Suppressor macrophage treated with lipopolysaccharide for 4 hours (primary cell): ENCODE data around the gene COQ10B.
"Not testable (repeated sequence)": the region's sequence is repeated elsewhere in the genome, so short reads cannot be mapped to it uniquely, and the experiment has no call there.

Experiments used
- DNase-seq: peaks from one replicate; pipeline ENCODE4 v3.0.0-alpha.2; 2020

COQ10B gene

DNA sequence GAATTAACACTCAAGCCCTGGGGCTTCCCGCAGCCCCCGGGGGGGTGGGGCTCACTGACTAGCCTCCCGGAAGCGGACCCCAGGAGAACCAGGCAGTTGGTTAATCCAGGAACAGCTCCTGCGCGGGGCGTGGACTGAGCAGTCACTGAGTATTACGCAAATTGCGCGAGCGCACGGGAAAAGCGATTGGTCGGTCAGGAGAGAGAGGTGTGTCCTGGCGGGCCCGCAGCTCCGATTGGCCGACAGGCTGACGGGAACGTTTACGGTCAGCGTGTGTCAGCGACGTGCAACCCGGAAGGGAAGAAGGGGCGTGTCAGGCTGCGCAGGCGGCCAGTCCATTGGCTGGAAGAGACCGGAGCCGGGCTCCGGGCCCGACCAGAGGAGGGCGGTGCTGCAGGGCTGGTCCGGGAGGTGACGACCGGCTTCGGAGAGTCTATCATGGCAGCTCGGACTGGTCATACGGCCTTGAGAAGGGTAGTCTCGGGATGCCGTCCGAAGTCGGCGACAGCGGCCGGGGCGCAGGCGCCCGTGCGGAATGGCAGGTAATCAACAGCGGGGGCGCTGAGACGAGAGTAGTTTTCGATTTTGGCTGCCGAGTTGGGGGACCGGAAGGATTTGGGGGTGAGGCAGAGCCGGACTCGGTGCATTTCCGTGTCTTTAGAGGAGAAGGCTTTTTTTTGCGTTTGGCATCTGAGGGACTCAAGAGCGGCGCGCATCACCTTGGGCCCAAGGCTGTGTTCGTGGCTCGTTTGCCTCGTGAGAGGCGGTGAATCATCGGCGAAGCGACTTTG is at the start of gene COQ10B:
Gene COQ10B (plus strand): TSS at position 430 of the 791 bp plus-strand sequence. CDS start 9 bp downstream, at position 439.
- DNase-seq: peak; percentile 100

DNA sequence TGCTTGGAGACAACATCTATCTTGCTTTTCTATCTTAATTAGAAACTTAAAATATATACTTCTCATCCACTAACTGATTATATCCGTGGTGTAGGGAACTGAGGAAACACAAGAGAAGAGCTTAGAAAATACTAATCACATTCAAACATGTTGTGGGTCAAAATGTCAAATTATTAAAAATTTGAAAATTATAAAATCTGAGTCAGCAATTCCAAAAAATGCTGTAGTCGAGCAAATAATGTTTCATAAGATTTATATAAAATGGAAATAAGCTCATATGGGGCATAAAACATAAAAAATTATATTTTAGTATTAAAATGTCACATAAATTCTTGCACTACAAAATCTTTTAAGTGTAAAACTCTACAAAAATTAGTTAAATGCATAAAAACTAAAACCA is 47.8 kb upstream of the COQ10B start:
- no peak for DNase-seq

DNA sequence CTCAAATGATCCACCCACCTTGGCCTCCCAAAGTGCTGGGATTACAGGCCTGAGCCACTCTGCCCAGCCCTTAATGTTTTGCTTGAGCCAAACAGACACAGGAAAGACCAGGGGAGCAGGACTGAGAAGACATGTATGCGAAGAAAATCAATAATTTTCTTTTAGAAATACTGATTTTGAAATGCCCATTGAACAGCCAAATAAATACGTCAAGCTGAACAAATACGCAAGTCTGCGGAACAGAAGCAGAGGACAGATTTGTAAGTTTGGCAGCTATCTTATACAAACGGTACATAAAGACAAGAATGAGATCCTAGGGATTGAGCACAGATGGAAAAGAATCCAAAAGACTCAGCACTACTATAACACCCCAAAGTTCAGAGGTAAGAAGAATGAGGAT is 39.3 kb upstream of the COQ10B start:
- DNase-seq: no peak

DNA sequence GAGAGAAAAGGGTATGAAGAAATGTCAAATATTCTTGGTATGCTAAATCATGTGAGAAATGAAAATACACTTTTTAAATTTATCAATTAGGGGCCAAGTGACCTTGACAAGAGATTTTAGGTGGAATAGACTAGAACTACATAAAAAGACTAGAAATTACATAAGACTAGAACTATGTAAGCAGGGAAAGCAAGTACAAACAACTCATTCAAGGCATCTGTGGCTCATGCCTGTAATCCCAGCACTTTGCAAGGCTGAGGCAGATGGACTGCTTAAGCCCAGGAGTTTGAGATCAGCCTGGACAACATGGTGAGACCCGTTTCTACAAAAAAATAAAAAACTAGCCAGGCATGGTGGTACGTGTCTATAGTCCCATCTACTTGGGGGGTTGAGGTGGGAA is 38.8 kb upstream of the COQ10B start:
- DNase-seq: no peak

DNA sequence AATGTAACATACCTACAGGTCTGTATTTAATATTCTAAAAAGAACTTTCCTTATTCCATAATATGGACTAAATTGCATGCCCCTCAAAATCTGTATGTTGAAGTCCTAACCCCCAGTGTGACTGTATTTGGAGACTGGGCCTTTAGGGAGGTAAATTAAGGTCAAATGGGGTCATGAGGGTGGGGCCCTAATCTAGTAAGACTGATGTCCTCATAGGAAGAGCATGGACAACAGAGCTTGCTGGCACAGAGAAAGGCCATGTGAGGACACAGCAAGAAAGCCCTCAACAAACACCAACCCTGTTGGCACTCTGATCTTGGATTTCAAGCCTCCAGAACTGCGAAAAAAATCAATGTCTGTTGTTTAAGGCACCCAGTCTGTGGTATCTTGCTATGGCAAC is 37.1 kb upstream of the COQ10B start:
- no peak for DNase-seq

DNA sequence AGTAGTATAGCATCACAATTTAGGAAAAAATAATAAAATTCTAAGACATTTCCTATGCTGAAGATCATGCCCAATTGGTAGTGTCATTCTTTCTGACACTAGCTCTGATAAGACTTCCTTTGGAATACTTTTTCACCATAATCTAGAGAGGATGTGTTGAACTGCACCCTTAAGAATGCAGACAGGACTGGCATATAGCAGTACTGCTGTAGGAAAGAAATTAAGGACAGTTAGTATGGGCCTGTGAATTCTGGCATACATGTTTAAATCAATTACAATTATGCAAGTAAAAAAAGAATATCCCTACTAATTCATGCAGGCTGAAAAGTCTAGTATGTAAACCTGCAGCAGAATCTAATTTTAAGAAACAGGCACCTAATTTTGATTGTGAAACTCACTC is 33.9 kb upstream of the COQ10B start:
- no peak for DNase-seq

DNA sequence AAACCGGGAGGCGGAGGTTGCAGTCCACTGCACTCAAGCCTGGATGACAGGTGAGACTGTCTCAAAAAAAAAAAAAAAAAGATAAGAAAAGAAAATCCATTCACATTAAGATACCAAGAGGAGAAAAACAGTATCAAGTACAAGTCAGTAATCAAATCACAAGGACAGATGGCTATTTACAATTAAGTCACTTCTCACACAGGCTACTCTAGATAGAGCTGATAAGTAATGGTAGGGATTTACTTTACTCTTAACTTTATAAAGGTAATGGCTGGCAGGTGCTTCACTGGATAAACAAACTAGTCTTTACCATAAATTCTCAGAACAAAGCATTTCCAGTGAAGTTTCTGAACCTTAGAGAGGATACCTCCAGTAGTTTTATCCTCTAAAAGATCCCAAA is 30.0 kb upstream of the COQ10B start:
- no peak for DNase-seq

DNA sequence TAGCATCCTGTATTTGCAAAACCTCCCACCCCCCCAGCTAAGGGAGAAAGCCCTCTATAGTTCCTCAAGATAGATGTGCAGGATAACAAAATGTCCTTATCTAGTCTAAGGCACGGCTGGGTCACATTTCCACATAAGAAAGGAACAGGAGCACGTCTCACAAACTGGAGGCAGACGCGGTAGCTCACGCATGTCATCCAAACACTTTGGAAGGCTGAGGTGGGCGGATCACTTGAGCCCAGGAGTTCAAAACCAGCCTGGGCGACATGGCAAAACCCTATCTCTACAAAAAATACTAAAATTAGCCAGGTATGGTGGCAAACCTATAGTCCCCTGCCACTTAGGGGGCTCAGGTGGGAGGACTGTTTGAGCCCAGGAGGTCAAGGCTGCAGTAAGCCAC is 27.8 kb upstream of the COQ10B start:
- no peak for DNase-seq

DNA sequence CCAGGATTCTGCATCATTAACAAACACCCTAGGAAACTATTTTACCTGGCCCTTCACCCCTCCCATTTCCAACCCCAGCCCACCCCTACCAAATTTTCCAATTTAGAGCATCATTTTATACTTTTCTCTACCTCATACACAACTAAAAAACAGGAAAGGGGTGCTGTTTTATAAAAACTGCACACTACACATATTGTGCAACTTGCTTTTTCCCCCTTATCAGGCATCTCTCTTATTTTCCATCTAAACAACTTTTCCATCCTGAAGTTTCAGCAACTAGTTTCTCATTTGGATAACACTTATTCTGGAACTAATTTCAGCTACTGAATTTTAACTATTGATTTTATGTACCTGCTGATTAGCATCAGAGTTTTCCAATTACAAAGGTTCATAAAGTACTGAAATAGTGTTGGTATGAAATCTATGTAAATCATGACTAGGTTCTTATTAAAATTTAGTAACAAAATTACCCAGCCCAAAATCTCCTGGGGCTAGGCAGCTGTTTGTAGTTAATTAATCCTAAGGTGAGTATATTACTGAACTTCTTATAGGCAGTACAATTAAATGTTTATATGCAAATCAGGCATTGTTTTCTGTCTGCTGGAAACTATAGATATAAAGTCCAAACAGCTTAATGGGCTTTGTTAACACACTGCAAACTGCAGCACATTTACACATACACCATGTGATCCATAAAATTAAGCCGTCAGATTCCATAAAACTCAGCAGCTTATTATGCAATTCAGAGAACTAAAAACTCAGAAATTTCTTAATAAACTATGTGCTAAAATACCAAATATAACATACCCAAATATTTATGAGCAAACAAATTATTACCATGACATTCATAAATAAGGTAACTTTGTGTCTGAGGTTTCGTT is 26.4 kb upstream of the COQ10B start:
- DNase-seq: peak; percentile 6

DNA sequence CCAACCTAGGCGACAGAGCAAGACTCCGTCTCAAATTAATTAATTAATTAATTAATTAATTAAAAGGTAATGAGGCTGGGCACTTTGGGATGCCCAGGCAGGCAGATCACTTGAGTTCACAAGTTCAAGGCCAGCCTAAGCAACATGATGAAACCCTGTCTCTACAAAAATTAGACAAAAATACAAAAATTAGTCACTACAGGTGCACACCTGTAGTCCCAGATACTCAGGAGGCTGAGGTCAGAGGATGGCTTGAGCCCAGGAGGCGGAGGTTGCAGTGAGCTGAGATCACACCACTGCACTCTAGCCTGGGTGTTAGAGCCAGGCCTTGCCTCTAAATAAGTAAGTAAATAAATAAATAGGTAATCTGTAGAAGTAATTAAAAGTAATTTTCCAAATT is 25.4 kb upstream of the COQ10B start:
- no peak for DNase-seq

DNA sequence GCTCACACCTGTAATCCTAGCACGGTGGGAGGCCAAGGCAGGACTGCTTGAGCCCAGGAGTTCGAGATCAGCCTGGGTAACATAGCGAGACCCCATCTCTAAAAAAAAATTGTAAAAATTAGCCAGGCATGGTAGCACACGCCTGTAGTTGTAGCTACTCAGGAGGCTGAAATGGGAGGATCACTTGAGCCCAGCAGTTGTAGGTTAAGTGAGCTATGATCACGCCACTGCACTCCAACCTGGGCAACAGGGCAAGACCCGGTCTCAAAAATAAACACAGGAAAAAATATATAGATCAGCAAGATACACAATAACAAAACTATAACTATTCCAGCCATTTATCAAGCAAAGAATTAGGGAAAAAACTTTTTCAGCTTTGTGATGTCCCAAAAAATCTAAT is 21.5 kb upstream of the COQ10B start:
- no peak for DNase-seq

DNA sequence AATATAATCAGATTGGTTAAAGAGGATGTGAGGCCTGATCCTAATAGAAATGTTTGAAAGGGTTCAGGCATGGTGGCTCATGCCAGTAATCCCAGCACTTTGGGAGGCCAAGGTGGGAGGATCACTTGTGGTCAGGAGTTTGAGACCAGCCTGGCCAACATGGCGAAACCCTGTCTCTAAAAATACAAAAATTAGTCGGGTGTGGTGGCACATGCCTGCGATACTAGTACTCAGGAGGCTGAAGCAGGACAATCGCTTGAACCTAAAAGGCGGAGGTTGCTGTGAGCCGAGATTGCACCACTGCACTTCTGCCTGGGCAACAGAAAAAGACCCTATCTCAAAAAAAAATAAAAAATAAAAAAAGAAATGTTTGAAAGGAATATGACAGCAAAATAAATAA is 20.8 kb upstream of the COQ10B start:
- DNase-seq: not testable (repeated sequence)

DNA sequence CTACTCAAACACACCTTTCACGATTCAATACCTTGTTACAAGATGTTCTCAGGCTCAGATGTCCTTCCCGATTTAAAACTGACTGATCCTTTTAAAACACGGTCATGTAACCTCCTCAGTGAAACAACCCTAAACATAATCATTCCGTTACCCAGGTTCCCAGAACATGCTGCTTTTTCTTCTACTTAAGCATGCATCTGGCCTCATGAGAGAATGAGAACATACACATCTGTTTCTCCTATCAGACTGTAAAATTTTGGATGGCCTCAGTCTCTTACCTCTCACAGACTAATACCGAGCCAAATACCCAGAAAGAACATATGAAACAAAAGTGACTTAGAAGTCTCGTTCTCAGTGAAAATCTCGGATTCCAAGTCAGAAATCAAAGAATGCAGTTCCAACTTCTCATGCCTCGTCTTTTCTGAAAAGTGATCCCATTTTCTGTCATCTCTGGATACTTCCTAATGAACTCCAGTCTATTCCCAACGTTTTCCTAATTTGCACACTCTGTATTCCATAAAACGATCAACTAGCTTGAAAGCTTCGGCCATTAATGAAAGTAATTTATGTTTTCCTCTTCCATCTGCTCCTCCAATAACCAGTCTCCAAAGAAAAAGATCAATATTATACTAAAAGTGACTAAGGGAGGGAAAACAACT is 19.4 kb upstream of the COQ10B start:
- DNase-seq: peak; percentile 16

DNA sequence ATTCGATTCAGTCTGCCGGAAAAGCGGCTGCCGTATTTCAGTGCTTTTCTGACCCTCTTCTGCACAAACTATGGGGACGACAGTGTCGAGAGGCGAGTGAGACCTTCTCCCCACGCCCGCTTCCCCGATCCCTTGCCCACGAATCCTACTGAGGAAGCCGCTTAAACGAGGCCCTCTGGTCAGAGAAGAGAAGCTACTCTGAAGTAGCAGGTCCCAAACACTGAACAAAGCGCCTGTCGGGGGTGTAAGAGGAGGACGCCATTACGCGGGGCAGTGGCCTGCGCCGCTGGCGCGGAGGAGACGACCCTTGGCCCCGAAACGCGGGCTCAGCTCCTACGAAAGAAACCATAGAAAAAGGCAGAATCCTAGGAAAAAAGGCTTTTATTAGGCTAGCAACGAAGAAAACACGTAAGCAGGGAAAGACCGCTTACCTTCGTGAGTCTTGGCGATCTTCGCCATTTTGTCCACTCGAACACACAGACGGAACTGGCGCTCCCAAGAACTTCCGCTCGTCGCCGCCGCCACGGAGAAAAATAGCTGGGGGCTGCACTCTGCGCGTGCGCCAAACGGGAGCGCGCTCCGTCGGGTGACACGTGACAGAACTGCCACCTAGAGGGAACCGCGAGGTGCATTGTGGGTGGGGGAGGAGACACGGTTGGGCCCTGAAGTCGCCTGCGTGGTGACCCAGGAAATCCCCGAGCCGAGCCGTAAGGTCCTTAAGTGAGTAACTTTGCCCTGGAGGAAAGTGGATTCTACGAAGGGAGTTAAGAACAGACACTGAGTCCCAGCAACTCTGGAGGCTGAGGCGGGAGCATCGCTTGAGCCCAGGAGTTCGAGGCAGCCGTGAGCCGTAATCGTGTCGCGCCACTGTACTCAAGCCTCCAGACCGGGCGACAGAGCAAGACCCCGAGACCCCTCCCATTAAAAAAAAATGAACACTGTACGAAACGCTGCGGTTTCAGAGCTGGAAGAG is 18.5 kb upstream of the COQ10B start, which contains the start of gene SF3B1:
Gene SF3B1 (minus strand): TSS at position 488 of the 973 bp plus-strand sequence. CDS start 29 bp downstream, at position 459.
- peak; percentile 100 for DNase-seq

DNA sequence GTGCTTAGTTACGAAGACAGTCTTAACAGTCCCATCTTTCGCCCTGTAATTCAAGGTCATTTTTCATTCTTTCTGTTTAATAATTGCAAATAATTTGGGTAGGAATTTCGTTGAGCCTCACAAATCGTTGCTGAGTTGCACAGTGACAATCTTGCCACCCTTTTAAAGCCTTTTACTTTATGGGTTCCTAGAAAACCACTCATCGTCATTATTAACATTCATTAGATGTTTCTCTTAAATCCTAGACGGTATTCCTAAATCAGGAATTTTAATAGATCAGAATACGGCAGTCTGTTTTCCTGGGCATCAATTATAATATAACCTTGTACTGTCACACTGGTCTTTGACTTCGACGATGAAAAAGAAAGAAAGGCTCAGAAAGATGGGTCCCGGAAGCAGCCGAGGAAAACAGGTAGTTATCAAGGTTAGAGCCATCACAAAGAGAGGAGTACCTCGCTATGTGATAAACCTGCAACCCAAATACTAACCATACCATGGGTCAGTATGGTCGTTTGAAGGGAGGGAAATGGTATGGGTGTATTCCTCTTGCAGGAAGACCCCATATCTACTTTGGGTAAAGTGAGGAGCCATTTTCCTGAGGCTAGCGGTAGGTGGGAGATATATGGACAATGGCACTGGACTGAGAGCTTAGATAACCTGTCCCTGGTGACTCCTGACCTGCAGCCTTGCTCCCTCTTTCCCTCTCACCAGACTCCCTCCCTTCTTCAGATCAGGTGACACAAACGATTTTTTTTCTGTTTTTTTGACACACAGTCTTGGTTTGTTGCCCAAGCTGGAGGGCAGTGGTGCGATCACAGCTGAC is 17.5 kb upstream of the COQ10B start:
- no peak for DNase-seq

DNA sequence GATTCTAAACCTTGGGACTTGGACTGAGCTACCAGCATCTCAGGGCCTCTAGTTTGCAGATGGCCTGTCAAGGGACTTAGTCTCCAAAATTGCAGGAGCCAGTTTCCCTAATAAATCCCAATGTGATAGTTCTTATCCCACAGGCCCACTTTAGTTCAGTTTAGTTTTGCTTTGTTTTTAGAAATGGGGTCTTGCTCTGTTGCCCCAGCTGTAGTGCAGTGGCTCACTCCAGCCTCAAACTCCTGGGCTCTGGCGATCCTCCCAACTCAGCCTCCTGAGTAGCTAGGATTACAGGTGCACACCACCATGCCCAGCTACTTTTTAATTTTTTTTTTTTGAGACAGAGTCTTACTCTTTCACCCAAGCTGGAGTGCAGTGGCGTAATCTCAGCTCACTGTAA is 16.0 kb upstream of the COQ10B start:
- DNase-seq: no peak

DNA sequence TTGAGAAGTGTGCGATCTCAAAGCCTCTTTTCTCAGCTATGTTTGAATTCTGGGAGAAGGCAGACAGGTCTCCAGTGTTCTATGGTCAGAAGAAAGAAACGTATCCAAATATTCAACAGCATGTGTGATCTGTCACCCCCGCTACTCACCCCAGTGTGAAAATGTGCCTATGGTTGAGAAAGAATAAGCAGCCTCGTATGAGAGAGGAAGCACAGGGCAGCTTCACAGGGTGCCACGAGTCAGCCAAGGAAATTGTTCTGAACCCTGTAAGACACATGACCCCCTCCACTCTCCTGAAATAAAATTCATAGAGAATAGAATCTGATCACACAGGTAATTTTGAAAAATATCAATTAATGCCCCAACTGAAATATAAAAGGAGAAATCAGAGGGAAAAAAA is 10.5 kb upstream of the COQ10B start:
- DNase-seq: peak; percentile 60

DNA sequence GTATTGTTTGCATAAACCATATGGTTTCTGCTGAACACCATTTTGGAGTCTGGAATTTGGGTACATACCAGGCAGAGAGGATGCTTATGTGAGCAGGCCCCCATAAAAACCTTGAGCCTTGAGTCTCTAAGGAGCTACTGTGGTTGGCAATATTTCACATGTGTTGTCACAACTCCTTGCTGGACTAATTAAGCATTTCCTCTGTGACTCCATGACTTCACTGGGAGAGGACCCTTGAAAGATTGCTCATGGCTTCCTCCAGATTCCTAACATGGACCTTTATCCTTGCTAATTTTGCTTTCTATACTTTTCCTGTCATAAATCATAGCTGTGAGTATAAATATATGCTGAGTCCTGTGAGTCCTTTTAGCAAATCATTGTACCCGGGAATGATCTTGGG is 7.6 kb upstream of the COQ10B start:
- DNase-seq: no peak

DNA sequence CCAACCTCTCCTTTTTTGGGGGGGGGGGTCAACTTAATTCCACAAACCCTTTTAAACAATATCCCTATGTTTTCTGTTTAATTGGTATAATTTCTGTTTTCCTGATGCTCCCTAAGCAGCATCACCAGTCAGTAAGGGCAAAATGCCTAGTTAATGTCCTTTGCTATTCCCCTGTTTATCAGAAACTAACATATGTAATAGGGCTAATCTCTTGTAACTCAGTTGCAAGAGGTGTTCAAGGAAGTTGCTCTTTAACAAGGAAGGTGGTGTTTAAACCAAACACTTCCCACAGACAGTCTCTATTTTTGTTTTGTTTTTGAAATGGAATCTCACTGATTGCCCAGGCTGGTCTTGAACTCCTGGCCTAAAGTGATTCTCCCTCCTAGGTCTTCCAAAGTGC is 6.5 kb upstream of the COQ10B start:
- DNase-seq: no peak

DNA sequence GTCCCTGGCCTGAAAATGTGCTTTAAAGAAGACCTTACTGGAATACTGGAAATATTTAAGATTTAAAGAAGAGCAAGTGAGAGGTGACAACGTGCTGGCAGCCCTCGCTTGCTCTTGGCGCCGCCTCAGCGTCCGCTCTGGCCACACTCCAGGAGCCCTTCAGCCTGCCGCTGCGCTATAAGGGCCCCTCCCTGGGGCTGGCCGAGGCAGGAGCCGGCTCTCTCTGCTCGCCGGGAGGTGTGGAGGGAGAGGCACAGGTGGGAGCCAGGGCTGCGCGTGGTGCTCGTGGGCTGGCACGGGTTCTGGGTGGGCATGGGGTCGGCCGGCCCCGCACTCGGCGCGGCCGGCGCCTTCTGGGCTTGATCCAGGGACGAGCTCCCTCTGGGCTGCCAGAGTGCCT is 2.9 kb upstream of the COQ10B start:
- DNase-seq: no peak

DNA sequence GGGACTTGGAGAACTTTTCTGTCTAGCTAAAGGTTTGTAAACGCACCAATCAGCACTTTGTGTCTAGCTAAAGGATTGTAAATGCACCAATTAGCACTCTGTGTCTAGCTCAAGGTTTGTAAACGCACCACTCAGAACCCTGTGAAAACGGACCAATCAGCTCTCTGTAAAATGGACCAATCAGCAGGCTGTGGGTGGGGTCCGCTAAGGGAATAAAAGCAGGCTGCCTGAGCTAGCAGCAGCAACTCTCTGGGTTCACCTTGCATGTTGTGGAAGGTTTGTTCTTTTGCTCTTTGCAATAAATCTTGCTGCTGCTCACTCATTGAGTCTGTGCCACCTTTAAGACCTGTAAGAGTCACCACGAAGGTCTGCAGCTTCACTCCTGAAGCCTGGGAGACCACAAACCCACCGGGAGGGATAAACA is 2.4 kb upstream of the COQ10B start:
- DNase-seq: not testable (repeated sequence)
